K562 (cell line): ENCODE measurements around the gene TBCEL. TPM values are rescaled to one million over a fixed set of nuclear protein-coding genes. Genes with fewer than 3 reads are reported as not detected.
A peak's percentile ranks its signal among the peaks of the same experiment; 100 is the strongest.

Experiments used
- ARHGAP35 ChIP-seq: fragments of 450-650 bp; IDR thresholded peaks from 2 replicates; pipeline ENCODE4 v1.6.1; 2018; ENCODE audit not compliant: partially characterized antibody
- CBX3 ChIP-seq, 2 experiments: IDR thresholded peaks; 1 replicate in 1 of 2; 2 replicates in 1 of 2; pipeline ENCODE4 v1.6.1; 2012; ENCODE audit warnings: inconsistent platforms in 2 of 2, low read length in 2 of 2, borderline replicate concordance in 1 of 2, control low read depth in 1 of 2
- FOXJ2 ChIP-seq: fragments of 200-800 bp; sonication (Bioruptor generic); IDR thresholded peaks from 2 replicates; pipeline ENCODE4 v1.6.1; 2016; ENCODE audit warnings: missing genetic modification characterization, missing compliant biosample characterization
- FOXK2 ChIP-seq, 2 experiments: fragments of 450-650 bp; IDR thresholded peaks in 1 of 2; conservative IDR thresholded peaks in 1 of 2; 2 replicates each; pipeline ENCODE4 v1.6.1; 2016; ENCODE audit warnings: low read depth in 2 of 2, mild to moderate bottlenecking in 1 of 2
- GABPB1 ChIP-seq: sonication (generic); formaldehyde crosslinking; IDR thresholded peaks from 2 replicates; pipeline ENCODE4 v1.8.0; 2022; ENCODE audit warnings: mild to moderate bottlenecking, missing genetic modification reagents
- GATA2 ChIP-seq: sonication (generic); formaldehyde crosslinking; IDR thresholded peaks from 2 replicates; pipeline ENCODE4 v1.4.0; 2020; ENCODE audit warnings: mild to moderate bottlenecking, missing genetic modification reagents
- KDM1A ChIP-seq, 2 experiments: fragments of 450-650 bp; IDR thresholded peaks; 2 replicates each; pipeline ENCODE4 v1.6.1; 2016; ENCODE audit warnings: mild to moderate bottlenecking in 2 of 2
- MBD2 ChIP-seq: sonication (generic); IDR thresholded peaks from 2 replicates; pipeline ENCODE4 v1.6.1; 2016; ENCODE audit warnings: low read depth, borderline replicate concordance
- PHB2 ChIP-seq: fragments of 450-650 bp; IDR thresholded peaks from 2 replicates; pipeline ENCODE4 v1.6.1; 2017; ENCODE audit warnings: low read depth
- POLR2G ChIP-seq: fragments of 200-400 bp; formaldehyde crosslinking; IDR thresholded peaks from 2 replicates; pipeline ENCODE4 v1.6.1; 2017; ENCODE audit warnings: low read depth, mild to moderate bottlenecking, antibody characterized with exemption, low read length, moderate library complexity
- SIN3B ChIP-seq: fragments of 450-650 bp; IDR thresholded peaks from 2 replicates; pipeline ENCODE4 v1.6.1; 2017; ENCODE audit warnings: low read depth, mild to moderate bottlenecking, moderate library complexity
- ZNF174 ChIP-seq: fragments of 250-450 bp; sonication (Bioruptor Pico); IDR thresholded peaks from 2 replicates; pipeline ENCODE4 v1.4.0; 2020; ENCODE audit warnings: mild to moderate bottlenecking
- polyA plus RNA-seq, 8 experiments: library from polyadenylated mRNA; depleted of rRNA in 4 of 8; stranded (reverse) in 5 of 8; unstranded in 3 of 8; fragments of >200 nt; fragmentation: Nextera tagmentation in 2 of 8; fragmentation: Illumina TruSeq in 1 of 8; extraction: Ambion mirVana in 2 of 8; extraction: Trizol in 1 of 8; gene quantifications; 2 replicates each; pipeline versions ENCODE4 v1.2.1 to v1.2.3, GENCODE V29; 2011 to 2014; ENCODE audit warnings: inconsistent platforms in 1 of 8, missing spikeins in 1 of 8
- total RNA-seq, 7 experiments: library from RNA; depleted of rRNA in 6 of 7; stranded (reverse); fragments of >200 nt in 6 of 7; fragmentation: Illumina TruSeq in 2 of 7; extraction: Trizol in 2 of 7; gene quantifications; 2 replicates each; pipeline versions ENCODE4 v1.2.1 to v1.2.3, GENCODE V29; 2011 to 2021; ENCODE audit warnings: low replicate concordance in 1 of 7
- TF ChIP-seq, protein P1 (sequence below), 2 experiments: fragments of 450-650 bp; IDR thresholded peaks; 2 replicates each; pipeline ENCODE4 v1.6.1; 2016; ENCODE audit warnings: mild to moderate bottlenecking in 2 of 2, borderline replicate concordance in 1 of 2, low read depth in 1 of 2, moderate library complexity in 1 of 2
- TF ChIP-seq, protein P2 (sequence below): fragments of 450-650 bp; formaldehyde crosslinking; IDR thresholded peaks from 2 replicates; pipeline ENCODE4 v1.4.0; 2020; ENCODE audit warnings: mild to moderate bottlenecking
- TF ChIP-seq, protein P3 (sequence below): sonication (generic); formaldehyde crosslinking; IDR thresholded peaks from 2 replicates; pipeline ENCODE4 v1.8.1; 2022; ENCODE audit warnings: missing genetic modification reagents
- TF ChIP-seq, protein P4 (sequence below): sonication (generic); formaldehyde crosslinking; IDR thresholded peaks from 2 replicates; pipeline ENCODE4 v1.9.0; 2022; ENCODE audit warnings: mild to moderate bottlenecking, missing genetic modification reagents

Gene TBCEL
- total and polyA plus RNA-seq, 9 of the 15 experiments (the other 6 are each of a cell fraction or from before 2014, with no cell fraction given): 0.39 to 2.3 (median 1.4) TPM

DNA sequence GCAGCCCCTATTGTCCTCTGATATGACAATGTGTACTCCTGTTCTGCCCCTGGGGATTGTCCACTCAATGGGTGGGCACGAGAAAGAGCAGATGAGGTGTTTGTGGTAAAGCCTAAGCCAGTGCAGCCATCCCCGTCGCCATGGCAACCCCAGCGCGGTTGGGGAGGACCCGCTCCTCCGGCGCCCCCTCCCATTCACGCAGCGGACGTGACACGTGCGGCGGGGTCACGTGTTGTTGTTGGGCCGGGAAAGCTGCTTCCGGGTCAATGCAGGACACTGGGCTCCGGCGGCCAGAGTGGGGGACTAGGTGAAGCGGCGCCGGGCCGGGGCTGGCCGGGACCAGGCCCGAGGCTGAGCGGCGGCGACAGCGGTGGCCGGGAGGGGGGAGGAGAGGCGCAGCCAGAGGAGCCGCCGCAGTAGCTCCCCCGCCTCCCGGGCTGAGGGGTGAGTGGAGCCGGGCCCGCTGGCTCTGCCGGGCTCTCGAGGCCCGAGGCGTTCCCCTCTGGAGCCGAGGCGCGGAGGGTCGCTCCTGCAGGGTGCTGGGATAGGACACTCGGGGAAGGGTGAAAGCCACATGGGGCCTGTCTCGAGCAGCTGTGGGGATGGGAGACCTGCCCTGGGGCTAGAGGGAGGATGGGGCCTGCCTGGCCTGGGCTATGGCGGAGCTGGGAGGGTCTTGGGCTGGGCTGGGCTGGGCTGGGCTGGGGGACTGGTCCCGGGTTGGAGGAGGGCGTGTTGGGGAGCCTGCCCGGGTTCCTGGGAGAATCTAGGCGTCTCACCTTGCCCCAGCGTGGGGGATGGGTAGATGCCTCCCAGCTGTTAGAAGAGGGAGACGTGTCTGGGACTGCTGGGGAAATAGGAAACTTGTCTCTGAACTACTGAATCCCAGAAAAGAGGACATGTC lies at the start of gene TBCEL (continued):
- TF ChIP-seq, protein P1, sequence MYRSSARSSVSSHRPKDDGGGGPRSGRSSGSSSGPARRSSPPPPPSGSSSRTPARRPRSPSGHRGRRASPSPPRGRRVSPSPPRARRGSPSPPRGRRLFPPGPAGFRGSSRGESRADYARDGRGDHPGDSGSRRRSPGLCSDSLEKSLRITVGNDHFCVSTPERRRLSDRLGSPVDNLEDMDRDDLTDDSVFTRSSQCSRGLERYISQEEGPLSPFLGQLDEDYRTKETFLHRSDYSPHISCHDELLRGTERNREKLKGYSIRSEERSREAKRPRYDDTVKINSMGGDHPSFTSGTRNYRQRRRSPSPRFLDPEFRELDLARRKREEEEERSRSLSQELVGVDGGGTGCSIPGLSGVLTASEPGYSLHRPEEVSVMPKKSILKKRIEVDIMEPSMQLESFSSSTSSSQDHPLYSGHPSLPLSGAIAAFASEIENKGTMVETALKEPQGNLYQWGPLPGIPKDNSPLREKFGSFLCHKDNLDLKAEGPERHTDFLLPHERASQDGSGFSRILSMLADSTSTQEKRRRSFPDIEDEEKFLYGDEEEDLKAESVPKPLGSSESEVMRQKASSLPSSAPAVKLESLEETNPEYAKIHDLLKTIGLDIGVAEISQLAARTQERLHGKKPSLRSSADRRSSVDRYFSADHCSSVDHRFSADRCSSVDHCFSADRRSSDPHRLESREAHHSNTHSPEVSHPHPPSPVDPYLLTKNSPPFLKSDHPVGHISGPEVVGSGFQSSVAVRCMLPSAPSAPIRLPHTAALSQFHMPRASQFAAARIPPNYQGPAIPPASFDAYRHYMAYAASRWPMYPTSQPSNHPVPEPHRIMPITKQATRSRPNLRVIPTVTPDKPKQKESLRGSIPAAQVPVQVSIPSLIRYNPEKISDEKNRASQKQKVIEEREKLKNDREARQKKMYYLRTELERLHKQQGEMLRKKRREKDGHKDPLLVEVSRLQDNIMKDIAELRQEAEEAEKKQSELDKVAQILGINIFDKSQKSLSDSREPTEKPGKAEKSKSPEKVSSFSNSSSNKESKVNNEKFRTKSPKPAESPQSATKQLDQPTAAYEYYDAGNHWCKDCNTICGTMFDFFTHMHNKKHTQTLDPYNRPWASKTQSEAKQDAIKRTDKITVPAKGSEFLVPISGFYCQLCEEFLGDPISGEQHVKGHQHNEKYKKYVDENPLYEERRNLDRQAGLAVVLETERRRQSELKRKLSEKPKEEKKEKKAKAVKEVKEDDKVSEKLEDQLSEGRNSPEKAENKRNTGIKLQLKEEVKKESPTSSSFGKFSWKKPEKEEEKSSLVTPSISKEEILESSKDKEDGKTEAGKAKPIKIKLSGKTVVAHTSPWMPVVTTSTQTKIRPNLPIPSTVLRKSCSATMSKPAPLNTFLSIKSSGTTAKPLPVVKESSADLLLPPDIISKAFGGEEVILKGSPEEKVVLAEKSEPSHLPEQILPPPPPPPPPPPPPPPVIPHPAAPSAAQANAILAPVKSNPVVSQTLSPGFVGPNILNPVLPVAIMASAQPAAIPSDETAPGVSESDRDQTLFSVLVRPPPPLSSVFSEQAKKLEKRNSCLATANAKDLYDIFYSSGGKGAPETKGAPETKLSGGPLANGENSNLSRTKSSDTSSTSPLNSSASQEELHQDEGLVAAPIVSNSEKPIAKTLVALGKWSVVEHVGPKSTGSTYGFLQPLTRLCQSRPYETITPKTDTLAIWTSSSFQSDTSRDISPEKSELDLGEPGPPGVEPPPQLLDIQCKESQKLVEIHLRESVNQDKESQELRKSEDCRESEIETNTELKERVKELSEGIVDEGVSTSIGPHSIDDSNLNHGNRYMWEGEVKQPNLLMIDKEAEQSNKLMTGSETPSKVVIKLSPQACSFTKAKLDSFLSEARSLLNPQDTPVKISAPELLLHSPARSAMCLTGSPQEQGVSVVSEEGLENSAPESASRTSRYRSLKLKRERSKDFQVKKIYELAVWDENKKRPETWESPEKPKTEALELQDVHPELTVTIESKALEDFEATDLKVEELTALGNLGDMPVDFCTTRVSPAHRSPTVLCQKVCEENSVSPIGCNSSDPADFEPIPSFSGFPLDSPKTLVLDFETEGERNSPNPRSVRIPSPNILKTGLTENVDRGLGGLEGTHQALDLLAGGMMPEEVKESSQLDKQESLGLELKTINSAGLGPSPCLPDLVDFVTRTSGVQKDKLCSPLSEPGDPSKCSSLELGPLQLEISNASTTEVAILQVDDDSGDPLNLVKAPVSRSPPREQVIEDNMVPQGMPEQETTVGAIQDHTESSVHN (IDR thresholded peaks at IDR 0.05; ENCODE audit: borderline replicate concordance in 1 of 2, low read depth in 1 of 2): no peak
- no peak for TF ChIP-seq ARHGAP35
- no peak for TF ChIP-seq SIN3B
- TF ChIP-seq CBX3 (IDR thresholded peaks at IDR 0.05; ENCODE audit: borderline replicate concordance in 1 of 2, low read length in 2 of 2): peak in 1 of 2 experiments; percentile 46; a peak in 1 of 3 replicates
- TF ChIP-seq, protein P2, sequence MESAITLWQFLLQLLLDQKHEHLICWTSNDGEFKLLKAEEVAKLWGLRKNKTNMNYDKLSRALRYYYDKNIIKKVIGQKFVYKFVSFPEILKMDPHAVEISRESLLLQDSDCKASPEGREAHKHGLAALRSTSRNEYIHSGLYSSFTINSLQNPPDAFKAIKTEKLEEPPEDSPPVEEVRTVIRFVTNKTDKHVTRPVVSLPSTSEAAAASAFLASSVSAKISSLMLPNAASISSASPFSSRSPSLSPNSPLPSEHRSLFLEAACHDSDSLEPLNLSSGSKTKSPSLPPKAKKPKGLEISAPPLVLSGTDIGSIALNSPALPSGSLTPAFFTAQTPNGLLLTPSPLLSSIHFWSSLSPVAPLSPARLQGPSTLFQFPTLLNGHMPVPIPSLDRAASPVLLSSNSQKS (CRISPR knock-in tag): no peak
- TF ChIP-seq KDM1A (IDR thresholded peaks at IDR 0.05): no peak
- TF ChIP-seq GABPB1: peak; percentile 86
- TF ChIP-seq, protein P3, sequence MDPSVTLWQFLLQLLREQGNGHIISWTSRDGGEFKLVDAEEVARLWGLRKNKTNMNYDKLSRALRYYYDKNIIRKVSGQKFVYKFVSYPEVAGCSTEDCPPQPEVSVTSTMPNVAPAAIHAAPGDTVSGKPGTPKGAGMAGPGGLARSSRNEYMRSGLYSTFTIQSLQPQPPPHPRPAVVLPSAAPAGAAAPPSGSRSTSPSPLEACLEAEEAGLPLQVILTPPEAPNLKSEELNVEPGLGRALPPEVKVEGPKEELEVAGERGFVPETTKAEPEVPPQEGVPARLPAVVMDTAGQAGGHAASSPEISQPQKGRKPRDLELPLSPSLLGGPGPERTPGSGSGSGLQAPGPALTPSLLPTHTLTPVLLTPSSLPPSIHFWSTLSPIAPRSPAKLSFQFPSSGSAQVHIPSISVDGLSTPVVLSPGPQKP (CRISPR knock-in tag): no peak
- TF ChIP-seq FOXJ2 (tag): 0 out of 2 replicates have a peak, but pooled peaks have one; percentile 57
- TF ChIP-seq POLR2G: peak; percentile 79
- no peak for TF ChIP-seq GATA2
- no peak for TF ChIP-seq MBD2
- TF ChIP-seq FOXK2 (conservative IDR thresholded peaks at IDR 0.05 in 1 of 2, IDR thresholded peaks at IDR 0.05 in 1 of 2; ENCODE audit: low read depth in 2 of 2): peak; percentile 74 to 89; a peak in 3 of 4 replicates
- TF ChIP-seq, protein P4, sequence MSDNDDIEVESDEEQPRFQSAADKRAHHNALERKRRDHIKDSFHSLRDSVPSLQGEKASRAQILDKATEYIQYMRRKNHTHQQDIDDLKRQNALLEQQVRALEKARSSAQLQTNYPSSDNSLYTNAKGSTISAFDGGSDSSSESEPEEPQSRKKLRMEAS (CRISPR knock-in tag): peak; percentile 68
- no peak for TF ChIP-seq PHB2
- TF ChIP-seq ZNF174 (CRISPR knock-in tag): no peak
